Activated effector memory CD4-positive, alpha-beta T cell treated with anti-CD3 and anti-CD28 coated beads, Interleukin-2, amount 50 U/mL, for 16 hours (primary cell): Measurements from ENCODE around the gene SMARCA4.
"Not testable (repeated sequence)": the region's sequence is repeated elsewhere in the genome, so short reads cannot be mapped to it uniquely, and the experiment has no call there.

Experiments
- DNase-seq: peaks from one replicate; pipeline ENCODE4 v3.0.0-alpha.2; 2020

Gene SMARCA4

GRCh38 chr19:10981252-10981895 lies 20.5 kb downstream of the SMARCA4 start:
- no peak for DNase-seq

- no peak for DNase-seq
Measured at GRCh38 chr19:10983026-10983425, 22.2 kb downstream of the SMARCA4 start.

GRCh38 chr19:10984166-10984735 lies 23.4 kb downstream of the SMARCA4 start:
- DNase-seq, result no peak

- DNase-seq, result no peak
Measured at GRCh38 chr19:10985502-10985901, 24.7 kb downstream of the SMARCA4 start.

- DNase-seq, result no peak
Measured at GRCh38 chr19:10986301-10987127, 25.7 kb downstream of the SMARCA4 start.

- DNase-seq, result no peak
Measured at GRCh38 chr19:10987571-10988297, 26.9 kb downstream of the SMARCA4 start.

GRCh38 chr19:10988380-10988779 lies 27.6 kb downstream of the SMARCA4 start:
- no peak for DNase-seq

- no peak for DNase-seq
Measured at GRCh38 chr19:10988921-10989320, 28.1 kb downstream of the SMARCA4 start.

GRCh38 chr19:10991076-10991475 lies 30.2 kb downstream of the SMARCA4 start:
- no peak for DNase-seq

GRCh38 chr19:10991521-10992081 lies 30.8 kb downstream of the SMARCA4 start:
- no peak for DNase-seq

- DNase-seq, result not testable (repeated sequence)
Measured at GRCh38 chr19:10992174-10992573, 31.3 kb downstream of the SMARCA4 start.

GRCh38 chr19:10995926-10996600 lies 35.2 kb downstream of the SMARCA4 start:
- no peak for DNase-seq

GRCh38 chr19:10998045-10998533 lies 37.3 kb downstream of the SMARCA4 start:
- no peak for DNase-seq

GRCh38 chr19:10998666-10999065 lies 37.8 kb downstream of the SMARCA4 start:
- no peak for DNase-seq

GRCh38 chr19:11005521-11005920 lies 44.7 kb downstream of the SMARCA4 start:
- DNase-seq, result no peak

- DNase-seq, result no peak
Measured at GRCh38 chr19:11007385-11007784, 46.6 kb downstream of the SMARCA4 start.

- no peak for DNase-seq
Measured at GRCh38 chr19:11007962-11008532, 47.2 kb downstream of the SMARCA4 start.

GRCh38 chr19:11010041-11010440 lies 49.2 kb downstream of the SMARCA4 start:
- DNase-seq, result no peak

GRCh38 chr19:11012507-11012906 lies 51.7 kb downstream of the SMARCA4 start:
- DNase-seq, result no peak

- DNase-seq, result no peak
Measured at GRCh38 chr19:11013771-11014170, 52.9 kb downstream of the SMARCA4 start.

- DNase-seq, result no peak
Measured at GRCh38 chr19:11014403-11014911, 53.6 kb downstream of the SMARCA4 start.

GRCh38 chr19:11016631-11017030 lies 55.8 kb downstream of the SMARCA4 start:
- DNase-seq, result no peak
